ENCODE results near the gene CCDC187.

The CCDC187 gene

GRCh38 chr9:136265561-136266355 is 38.1 kb downstream of the CCDC187 start:
- no peak for DNase-seq

GRCh38 chr9:136264441-136265405 is 39.2 kb downstream of the CCDC187 start:
- no peak for DNase-seq

GRCh38 chr9:136264031-136264430 is 39.9 kb downstream of the CCDC187 start:
- no peak for DNase-seq

- no peak for DNase-seq
Observed at GRCh38 chr9:136262671-136263178, 41.2 kb downstream of the CCDC187 start.

GRCh38 chr9:136261686-136262430 is 42.0 kb downstream of the CCDC187 start:
- DNase-seq = no peak

- no peak for DNase-seq
Observed at GRCh38 chr9:136260936-136261472, 42.9 kb downstream of the CCDC187 start.

GRCh38 chr9:136260521-136260920 is 43.4 kb downstream of the CCDC187 start:
- DNase-seq = no peak

- no peak for DNase-seq
Observed at GRCh38 chr9:136259836-136260235, 44.1 kb downstream of the CCDC187 start.

GRCh38 chr9:136259517-136259813 is 44.4 kb downstream of the CCDC187 start:
- no peak for DNase-seq

- DNase-seq = no peak
Observed at GRCh38 chr9:136258786-136259516, 44.9 kb downstream of the CCDC187 start.

GRCh38 chr9:136258299-136258625 is 45.6 kb downstream of the CCDC187 start:
- no peak for DNase-seq

- DNase-seq = no peak
Observed at GRCh38 chr9:136257381-136258298, 46.3 kb downstream of the CCDC187 start.

GRCh38 chr9:136255896-136256890 is 47.7 kb downstream of the CCDC187 start:
- DNase-seq = no peak

GRCh38 chr9:136255166-136255538 is 48.7 kb downstream of the CCDC187 start:
- DNase-seq = no peak

GRCh38 chr9:136254381-136255165 is 49.3 kb downstream of the CCDC187 start:
- no peak for DNase-seq

- DNase-seq = no peak
Observed at GRCh38 chr9:136253246-136254130, 50.4 kb downstream of the CCDC187 start.

GRCh38 chr9:136252846-136253245 is 51.0 kb downstream of the CCDC187 start:
- no peak for DNase-seq

- no peak for DNase-seq
Observed at GRCh38 chr9:136252281-136252680, 51.6 kb downstream of the CCDC187 start.
